H1 (cell line): ENCODE data around the gene PXDN.

Experiments used
- CBX5 ChIP-seq: fragments of 300-800, 300-1000 bp; sonication (generic); IDR thresholded peaks from 2 replicates; pipeline ENCODE4 v1.7.1; 2016; ENCODE audit warnings: antibody characterized with exemption, low read length, low read depth
- CTCF ChIP-seq, 3 experiments: IDR thresholded peaks; 1 replicate in 2 of 3; 2 replicates in 1 of 3; pipeline versions ENCODE4 v1.5.1 to v1.6.1; 2011; ENCODE audit warnings: low read length in 3 of 3, mild to moderate bottlenecking in 3 of 3, inconsistent platforms in 2 of 3, low read depth in 1 of 3, moderate library complexity in 1 of 3; ENCODE audit not compliant: insufficient read depth in 1 of 3; ENCODE audit errors: control extremely low read depth in 1 of 3
- EP300 ChIP-seq, 2 experiments: IDR thresholded peaks; 1 replicate in 1 of 2; 2 replicates in 1 of 2; pipeline ENCODE4 v1.6.1; 2011 to 2012; ENCODE audit warnings: low read depth in 2 of 2, low read length in 2 of 2, mild to moderate bottlenecking in 2 of 2, borderline replicate concordance in 1 of 2, inconsistent platforms in 1 of 2, moderate library complexity in 1 of 2
- EZH2 ChIP-seq: fragments of 200-600 bp; sonication (generic); IDR thresholded peaks from 2 replicates; pipeline ENCODE4 v1.7.1; 2012; ENCODE audit warnings: low read depth, mild to moderate bottlenecking, moderate library complexity, low read length, inconsistent platforms; ENCODE audit not compliant: severe bottlenecking
- KDM1A ChIP-seq: fragments of 200-600, 300-600 bp; sonication (generic); IDR thresholded peaks from 2 replicates; pipeline ENCODE4 v1.7.1; 2016; ENCODE audit warnings: mild to moderate bottlenecking, low read length, borderline replicate concordance
- KDM5A ChIP-seq: fragments of 200-600 bp; IDR thresholded peaks from 2 replicates; pipeline ENCODE4 v1.7.1; 2012; ENCODE audit warnings: mild to moderate bottlenecking, low read length, inconsistent platforms, mixed read lengths
- MAFK ChIP-seq: IDR thresholded peaks from 2 replicates; pipeline ENCODE4 v1.6.1; 2012; ENCODE audit warnings: low read depth, mild to moderate bottlenecking, improper control_type of control experiment, low read length
- POLR2A ChIP-seq, 2 experiments: IDR thresholded peaks; 1 replicate in 1 of 2; 2 replicates in 1 of 2; pipeline ENCODE4 v1.6.1; 2011; ENCODE audit warnings: low read depth in 2 of 2, low read length in 2 of 2, mild to moderate bottlenecking in 2 of 2; ENCODE audit errors: control extremely low read depth in 1 of 2
- POLR2AphosphoS5 ChIP-seq: IDR thresholded peaks from 2 replicates; pipeline ENCODE4 v1.6.1; 2011; ENCODE audit warnings: low read depth, low read length
- SIN3A ChIP-seq, 2 experiments: IDR thresholded peaks in 1 of 2; conservative IDR thresholded peaks in 1 of 2; 2 replicates each; pipeline ENCODE4 v1.6.1; 2011 to 2012; ENCODE audit warnings: low read length in 2 of 2, improper control_type of control experiment in 1 of 2, low read depth in 1 of 2, mild to moderate bottlenecking in 1 of 2
- SUZ12 ChIP-seq: fragments of 200-600 bp; sonication (generic); IDR thresholded peaks from 2 replicates; pipeline ENCODE4 v1.6.1; 2012; ENCODE audit warnings: mild to moderate bottlenecking, inconsistent platforms, low read length, moderate library complexity, mixed read lengths
- TAF1 ChIP-seq: IDR thresholded peaks from 2 replicates; pipeline ENCODE4 v1.6.1; 2011; ENCODE audit warnings: mild to moderate bottlenecking, low read depth, low read length
- YY1 ChIP-seq: IDR thresholded peaks from 2 replicates; pipeline ENCODE4 v1.6.1; 2011; ENCODE audit warnings: low read depth, mild to moderate bottlenecking, low read length
- TF ChIP-seq, protein P1 (sequence below): IDR thresholded peaks from 2 replicates; pipeline ENCODE4 v1.6.1; 2012; ENCODE audit warnings: inconsistent platforms

DNA sequence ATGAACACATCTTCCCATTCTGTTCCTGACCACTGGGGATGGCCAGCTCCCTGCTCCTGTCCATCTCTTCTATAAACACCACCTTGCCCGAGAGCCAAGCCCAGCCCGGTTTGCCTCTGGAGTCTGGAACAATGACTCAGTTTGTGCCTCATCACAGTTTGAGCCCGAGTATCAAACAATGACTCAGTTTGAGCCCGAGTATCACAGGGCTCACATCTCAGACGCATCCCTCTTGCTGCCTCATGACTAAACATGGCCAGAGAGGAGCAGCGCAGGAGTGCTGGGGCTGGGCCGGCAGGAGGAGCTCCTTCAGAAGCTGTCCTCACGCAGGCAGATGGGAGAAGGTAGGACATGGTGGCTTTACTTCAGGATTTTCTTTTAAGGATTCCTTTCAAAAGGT, 68.7 kb downstream of the PXDN start:
- no peak for TF ChIP-seq EZH2
- TF ChIP-seq CTCF (IDR thresholded peaks at IDR 0.05; ENCODE audit: control extremely low read depth in 1 of 3, insufficient read depth in 1 of 3, low read depth in 1 of 3, low read length in 3 of 3): peak in 1 of 3 experiments; percentile 2; a peak in 1 of 4 replicates
- TF ChIP-seq KDM5A: no peak
- no peak for TF ChIP-seq KDM1A
- no peak for TF ChIP-seq EP300 (IDR thresholded peaks at IDR 0.05; ENCODE audit: borderline replicate concordance in 1 of 2, low read depth in 2 of 2, low read length in 2 of 2)
- TF ChIP-seq POLR2A (IDR thresholded peaks at IDR 0.05; ENCODE audit: control extremely low read depth in 1 of 2, low read depth in 2 of 2, low read length in 2 of 2): no peak
- no peak for TF ChIP-seq POLR2AphosphoS5
- no peak for TF ChIP-seq YY1
- TF ChIP-seq SUZ12: no peak
- no peak for TF ChIP-seq SIN3A (conservative IDR thresholded peaks at IDR 0.05 in 1 of 2, IDR thresholded peaks at IDR 0.05 in 1 of 2; ENCODE audit: low read depth in 1 of 2, low read length in 2 of 2)
- no peak for TF ChIP-seq MAFK
- TF ChIP-seq, protein P1, sequence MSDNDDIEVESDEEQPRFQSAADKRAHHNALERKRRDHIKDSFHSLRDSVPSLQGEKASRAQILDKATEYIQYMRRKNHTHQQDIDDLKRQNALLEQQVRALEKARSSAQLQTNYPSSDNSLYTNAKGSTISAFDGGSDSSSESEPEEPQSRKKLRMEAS: no peak
- no peak for TF ChIP-seq CBX5
- TF ChIP-seq TAF1: no peak
